Muscle of leg (tissue), 11 donors: ENCODE measurements around the gene KIF20A. TPM values are rescaled to one million over a fixed set of nuclear protein-coding genes. Genes with fewer than 3 reads are reported as not detected.
"Not testable (repeated sequence)": the region's sequence is repeated elsewhere in the genome, so short reads cannot be mapped to it uniquely, and the experiment has no call there.

ENCODE experiments used
- DNase-seq: peaks from one replicate; pipeline ENCODE4 v3.0.0; 2013
- H3K27ac ChIP-seq: one replicate; pipeline ENCODE4 v1.5.1; 2013; ENCODE audit warnings: mild to moderate bottlenecking, low read length, control low read depth
- H3K27me3 ChIP-seq: one replicate; pipeline ENCODE4 v1.6.1; 2013; ENCODE audit warnings: low read length; ENCODE audit not compliant: control insufficient read depth, insufficient read depth
- H3K36me3 ChIP-seq: one replicate; pipeline ENCODE4 v1.6.1; 2013; ENCODE audit warnings: low read length; ENCODE audit not compliant: control insufficient read depth, insufficient read depth
- H3K4me1 ChIP-seq: one replicate; pipeline ENCODE4 v1.6.1; 2013; ENCODE audit warnings: low read length; ENCODE audit not compliant: control insufficient read depth, insufficient read depth
- H3K4me3 ChIP-seq: one replicate; pipeline ENCODE4 v1.5.1; 2013; ENCODE audit warnings: low read length, control low read depth
- H3K9me3 ChIP-seq: replicated peaks from 2 replicates; pipeline ENCODE4 v1.6.1; 2013; ENCODE audit warnings: low read depth, low read length; ENCODE audit not compliant: control insufficient read depth
- WGBS: methylation state at CpG from one replicate; pipeline ENCODE4 v1.1.5; 2013; ENCODE audit warnings: missing lambda C conversion rate; ENCODE audit not compliant: insufficient coverage; 5-methylcytosine and 5-hydroxymethylcytosine counted together
- polyA plus RNA-seq, 8 donors: library from polyadenylated mRNA; unstranded; fragments of 120-200 nt; gene quantifications; one replicate each; pipeline versions ENCODE4 v1.2.1 to v1.2.3, GENCODE V29; 2013; ENCODE audit warnings: inconsistent platforms in 1 of 8, low replicate concordance in 1 of 8; ENCODE audit not compliant: insufficient read length in 8 of 8, insufficient read depth in 1 of 8
- total RNA-seq: library from RNA; stranded (reverse); fragments of 120-200 nt; gene quantifications from one replicate; pipeline ENCODE4 v1.2.4, GENCODE V29; 2013

The KIF20A gene
- total and polyA plus RNA-seq, 9 donors = 15.4 to 36.6 (median 22.1) TPM

GRCh38 chr5:138180183-138180782 lies 1.4 kb downstream of the KIF20A start:
- WGBS = 100% methylated on average over 1 of the region's 5 CpGs
- DNase-seq = peak; percentile 64
- no peak overlapping the region for H3K27ac ChIP-seq
- peaks cover 13% of the 10 kb centered on the region for H3K4me1 ChIP-seq
- no peaks in the 10 kb centered on the region for H3K9me3 ChIP-seq
- H3K27me3 ChIP-seq = no peaks in the 10 kb centered on the region
- H3K4me3 ChIP-seq = peak overlapping the region; percentile 87
- H3K36me3 ChIP-seq = peaks cover 42% of the 10 kb centered on the region

GRCh38 chr5:138180841-138181240 lies 1.9 kb downstream of the KIF20A start:
- Histone ChIP-seq H3K4me3 (no peak overlapping the region), H3K36me3 (peaks cover 42% of the 10 kb centered on the region), H3K9me3 (no peaks in the 10 kb centered on the region), H3K4me1 (peaks cover 13% of the 10 kb centered on the region), H3K27ac (no peak overlapping the region), H3K27me3 (no peaks in the 10 kb centered on the region)
- no peak for DNase-seq
- 95% methylated on average over 2 of the region's 5 CpGs for WGBS

- Histone ChIP-seq H3K27me3 (no peaks in the 10 kb centered on the region), H3K36me3 (peaks cover 51% of the 10 kb centered on the region), H3K9me3 (no peaks in the 10 kb centered on the region), H3K27ac (no peak overlapping the region), H3K4me1 (peaks cover 10% of the 10 kb centered on the region), H3K4me3 (no peak overlapping the region)
- 92% methylated on average over 6 of the region's 6 CpGs for WGBS
- DNase-seq = no peak
Observed at GRCh38 chr5:138182808-138183207, 3.9 kb downstream of the KIF20A start.

- no peak for DNase-seq
- Histone ChIP-seq H3K9me3 (no peaks in the 10 kb centered on the region), H3K4me1 (no peaks in the 10 kb centered on the region), H3K4me3 (no peak overlapping the region), H3K27ac (no peak overlapping the region), H3K36me3 (peaks cover 68% of the 10 kb centered on the region), H3K27me3 (no peaks in the 10 kb centered on the region)
- 100% methylated on average over 1 of the region's 2 CpGs for WGBS
Observed at GRCh38 chr5:138186002-138186447, 7.1 kb downstream of the KIF20A start.

GRCh38 chr5:138188626-138189025 lies 9.7 kb downstream of the KIF20A start:
- no peak overlapping the region for H3K27ac ChIP-seq
- H3K36me3 ChIP-seq = peaks cover 62% of the 10 kb centered on the region
- WGBS = 89% methylated on average over 2 of the region's 3 CpGs

GRCh38 chr5:138192826-138193225 lies 13.9 kb downstream of the KIF20A start:
- Histone ChIP-seq H3K9me3 (no peaks in the 10 kb centered on the region), H3K4me3 (no peak overlapping the region), H3K27me3 (no peaks in the 10 kb centered on the region), H3K27ac (no peak overlapping the region), H3K36me3 (peaks cover 49% of the 10 kb centered on the region), H3K4me1 (no peaks in the 10 kb centered on the region)
- DNase-seq = no peak
- 88% methylated on average over 1 of the region's 3 CpGs for WGBS

More at GRCh38 chr5:138188626-138189025, 9.7 kb downstream of the KIF20A start:
- Histone ChIP-seq H3K4me1 (no peaks in the 10 kb centered on the region), H3K27me3 (no peaks in the 10 kb centered on the region), H3K4me3 (no peak overlapping the region), H3K9me3 (no peaks in the 10 kb centered on the region)
- DNase-seq = no peak

GRCh38 chr5:138193859-138194258 lies 14.9 kb downstream of the KIF20A start:
- H3K36me3 ChIP-seq = peaks cover 47% of the 10 kb centered on the region
- WGBS = 100% methylated on average over 1 of the region's 8 CpGs
- not testable (repeated sequence) for H3K27ac ChIP-seq, H3K4me3 ChIP-seq, H3K4me1 ChIP-seq, DNase-seq, H3K27me3 ChIP-seq, H3K9me3 ChIP-seq

GRCh38 chr5:138210985-138211384 lies 32.1 kb downstream of the KIF20A start:
- no CpG with 5 or more reads among the region's 3 CpGs for WGBS
- DNase-seq = no peak
- Histone ChIP-seq H3K9me3 (no peaks in the 10 kb centered on the region), H3K4me1 (peaks cover 10% of the 10 kb centered on the region), H3K4me3 (no peak overlapping the region), H3K36me3 (peaks cover 9% of the 10 kb centered on the region), H3K27ac (no peak overlapping the region), H3K27me3 (no peaks in the 10 kb centered on the region)

GRCh38 chr5:138212828-138213160 lies 33.9 kb downstream of the KIF20A start:
- 0% methylated on average over 2 of the region's 8 CpGs for WGBS
- Histone ChIP-seq H3K9me3 (no peaks in the 10 kb centered on the region), H3K4me1 (peaks cover 10% of the 10 kb centered on the region), H3K36me3 (peaks cover 7% of the 10 kb centered on the region), H3K4me3 (peak overlapping the region; percentile 92), H3K27me3 (no peaks in the 10 kb centered on the region), H3K27ac (peak overlapping the region; percentile 90)
- no peak for DNase-seq

GRCh38 chr5:138213161-138214029 lies 34.5 kb downstream of the KIF20A start, which contains the start of gene CDC23:
Gene CDC23 (minus strand): TSS chr5:138213323. CDS start chr5:138213312, 11 bp downstream.
- Histone ChIP-seq H3K4me1 (peaks cover 10% of the 10 kb centered on the region), H3K36me3 (peaks cover 7% of the 10 kb centered on the region), H3K9me3 (no peaks in the 10 kb centered on the region), H3K4me3 (peak within 1 kb of the TSS; percentile 92), H3K27me3 (no peaks in the 10 kb centered on the region), H3K27ac (peak within 1 kb of the TSS; percentile 90)
- under 1% methylated on average over 29 of the region's 32 CpGs for WGBS
- DNase-seq = peak; percentile 100
